GM18498 (cell line): Measurements from ENCODE around the gene TOP3B.

Source experiments
- ATAC-seq: cut with Tn5 transposase; IDR thresholded peaks from one replicate; pipeline ENCODE4 v1.9.1; 2021; ENCODE audit warnings: mild to moderate bottlenecking, moderate library complexity; ENCODE audit not compliant: unreplicated experiment

TOP3B gene, protein sequence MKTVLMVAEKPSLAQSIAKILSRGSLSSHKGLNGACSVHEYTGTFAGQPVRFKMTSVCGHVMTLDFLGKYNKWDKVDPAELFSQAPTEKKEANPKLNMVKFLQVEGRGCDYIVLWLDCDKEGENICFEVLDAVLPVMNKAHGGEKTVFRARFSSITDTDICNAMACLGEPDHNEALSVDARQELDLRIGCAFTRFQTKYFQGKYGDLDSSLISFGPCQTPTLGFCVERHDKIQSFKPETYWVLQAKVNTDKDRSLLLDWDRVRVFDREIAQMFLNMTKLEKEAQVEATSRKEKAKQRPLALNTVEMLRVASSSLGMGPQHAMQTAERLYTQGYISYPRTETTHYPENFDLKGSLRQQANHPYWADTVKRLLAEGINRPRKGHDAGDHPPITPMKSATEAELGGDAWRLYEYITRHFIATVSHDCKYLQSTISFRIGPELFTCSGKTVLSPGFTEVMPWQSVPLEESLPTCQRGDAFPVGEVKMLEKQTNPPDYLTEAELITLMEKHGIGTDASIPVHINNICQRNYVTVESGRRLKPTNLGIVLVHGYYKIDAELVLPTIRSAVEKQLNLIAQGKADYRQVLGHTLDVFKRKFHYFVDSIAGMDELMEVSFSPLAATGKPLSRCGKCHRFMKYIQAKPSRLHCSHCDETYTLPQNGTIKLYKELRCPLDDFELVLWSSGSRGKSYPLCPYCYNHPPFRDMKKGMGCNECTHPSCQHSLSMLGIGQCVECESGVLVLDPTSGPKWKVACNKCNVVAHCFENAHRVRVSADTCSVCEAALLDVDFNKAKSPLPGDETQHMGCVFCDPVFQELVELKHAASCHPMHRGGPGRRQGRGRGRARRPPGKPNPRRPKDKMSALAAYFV

GRCh38 chr22:21982338-21982965 is at the start of gene TOP3B:
TSS of gene TOP3B (minus strand) at chr22:21982787. CDS start at chr22:21975709, 7,078 bp downstream.
- ATAC-seq: peak; percentile 82

DNA sequence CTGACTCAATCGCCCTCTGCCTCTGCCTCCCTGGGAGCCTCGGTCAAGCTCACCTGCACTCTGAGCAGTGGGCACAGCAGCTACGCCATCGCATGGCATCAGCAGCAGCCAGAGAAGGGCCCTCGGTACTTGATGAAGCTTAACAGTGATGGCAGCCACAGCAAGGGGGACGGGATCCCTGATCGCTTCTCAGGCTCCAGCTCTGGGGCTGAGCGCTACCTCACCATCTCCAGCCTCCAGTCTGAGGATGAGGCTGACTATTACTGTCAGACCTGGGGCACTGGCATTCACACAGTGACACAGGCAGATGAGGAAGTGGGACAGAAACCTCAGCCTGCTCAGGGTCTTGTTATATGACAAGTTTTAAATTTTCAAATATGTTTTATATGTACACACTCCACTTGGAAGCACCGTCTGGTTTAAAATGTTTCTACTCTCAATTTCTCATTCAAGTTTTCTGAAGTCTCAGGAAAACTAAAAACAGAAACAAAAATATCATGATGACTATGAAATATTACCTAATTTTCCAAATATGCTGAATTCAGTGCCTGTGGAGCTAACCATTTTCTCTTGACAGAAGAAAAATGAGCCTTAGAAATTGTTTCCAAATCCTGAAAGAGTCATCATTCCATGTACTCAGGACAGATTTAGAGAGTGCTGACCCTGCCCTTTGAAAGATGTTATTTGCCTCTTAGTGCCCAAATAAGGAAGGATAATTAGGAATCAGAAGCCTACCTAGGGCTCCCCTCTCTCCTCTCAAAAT is 48.8 kb upstream of the TOP3B start:
- ATAC-seq: peak; percentile 47

DNA sequence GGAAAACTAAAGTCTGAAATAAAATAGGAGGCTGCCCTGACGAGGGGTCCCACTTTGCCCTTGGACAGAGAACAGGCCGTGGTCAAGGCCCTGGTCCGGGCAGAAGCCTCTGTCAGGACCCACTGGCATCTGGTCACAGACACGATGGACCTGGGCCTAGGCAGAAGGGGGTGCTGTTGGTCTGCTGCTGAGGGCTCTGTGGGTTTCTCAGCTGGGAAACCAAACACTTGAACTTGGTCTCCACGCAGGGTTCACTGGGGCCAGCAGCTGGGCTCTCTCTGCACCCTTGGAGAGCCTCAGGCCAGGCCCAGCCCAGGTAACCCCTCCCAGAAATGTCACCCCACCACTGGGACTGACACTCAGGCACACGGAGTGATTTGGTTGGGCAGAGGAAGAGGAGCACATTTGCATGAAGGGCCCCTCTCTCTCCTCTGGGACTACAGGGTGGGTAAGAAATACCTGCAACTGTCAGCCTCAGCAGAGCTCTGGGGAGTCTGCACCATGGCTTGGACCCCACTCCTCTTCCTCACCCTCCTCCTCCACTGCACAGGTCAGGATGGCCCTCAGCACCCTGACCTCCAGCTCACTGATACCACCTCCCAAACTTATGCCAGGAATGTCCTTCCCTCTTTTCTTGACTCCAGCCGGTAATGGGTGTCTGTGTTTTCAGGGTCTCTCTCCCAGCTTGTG is 48.1 kb upstream of the TOP3B start:
- peak; percentile 47 for ATAC-seq

DNA sequence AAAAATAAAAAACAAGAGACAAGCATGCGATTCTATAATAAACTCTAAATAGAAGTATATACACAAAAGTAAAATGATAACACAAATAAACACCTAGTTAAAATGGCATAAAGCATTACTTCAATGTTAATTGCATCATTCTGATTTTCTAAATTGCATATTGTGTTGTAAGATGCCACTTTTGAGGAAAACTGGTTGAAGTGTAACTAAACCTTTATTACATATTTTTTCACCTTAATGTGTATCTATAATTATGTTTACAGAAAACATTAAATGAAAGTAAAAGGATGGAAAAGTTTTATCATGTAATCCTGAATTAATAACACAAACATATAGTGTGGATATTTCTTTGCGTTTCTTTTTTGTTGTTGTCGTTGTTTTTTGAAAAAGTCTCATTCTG is 45.4 kb upstream of the TOP3B start:
- ATAC-seq: no peak

DNA sequence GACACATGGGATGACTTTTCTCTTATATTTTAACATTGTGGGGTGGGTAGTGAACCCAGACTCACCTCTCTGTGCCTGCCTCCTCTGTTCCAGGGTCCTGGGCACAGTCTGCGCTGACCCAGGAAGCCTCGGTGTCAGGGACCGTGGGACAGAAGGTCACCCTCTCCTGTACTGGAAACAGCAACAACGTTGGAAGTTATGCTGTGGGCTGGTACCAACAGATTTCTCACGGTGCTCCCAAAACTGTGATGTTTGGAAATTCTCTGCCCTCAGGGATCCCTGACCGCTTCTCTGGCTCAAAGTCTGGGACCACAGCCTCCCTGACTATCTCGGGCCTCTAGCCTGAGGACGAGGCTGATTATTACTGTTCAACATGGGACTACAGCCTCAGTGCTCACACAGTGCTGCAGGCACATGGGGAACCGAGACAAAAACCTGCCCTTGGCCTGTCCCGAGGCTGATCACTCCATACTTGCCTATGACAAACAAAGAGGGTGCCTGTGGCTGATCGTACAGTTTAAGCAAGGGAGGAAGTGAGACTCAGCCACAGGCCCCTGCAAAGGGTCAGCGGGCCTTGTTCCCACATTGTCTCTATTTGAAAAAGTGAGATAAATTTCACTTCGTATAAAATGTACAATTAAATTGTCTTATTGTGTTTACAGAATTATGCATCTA is 43.7 kb upstream of the TOP3B start:
- ATAC-seq: no peak

DNA sequence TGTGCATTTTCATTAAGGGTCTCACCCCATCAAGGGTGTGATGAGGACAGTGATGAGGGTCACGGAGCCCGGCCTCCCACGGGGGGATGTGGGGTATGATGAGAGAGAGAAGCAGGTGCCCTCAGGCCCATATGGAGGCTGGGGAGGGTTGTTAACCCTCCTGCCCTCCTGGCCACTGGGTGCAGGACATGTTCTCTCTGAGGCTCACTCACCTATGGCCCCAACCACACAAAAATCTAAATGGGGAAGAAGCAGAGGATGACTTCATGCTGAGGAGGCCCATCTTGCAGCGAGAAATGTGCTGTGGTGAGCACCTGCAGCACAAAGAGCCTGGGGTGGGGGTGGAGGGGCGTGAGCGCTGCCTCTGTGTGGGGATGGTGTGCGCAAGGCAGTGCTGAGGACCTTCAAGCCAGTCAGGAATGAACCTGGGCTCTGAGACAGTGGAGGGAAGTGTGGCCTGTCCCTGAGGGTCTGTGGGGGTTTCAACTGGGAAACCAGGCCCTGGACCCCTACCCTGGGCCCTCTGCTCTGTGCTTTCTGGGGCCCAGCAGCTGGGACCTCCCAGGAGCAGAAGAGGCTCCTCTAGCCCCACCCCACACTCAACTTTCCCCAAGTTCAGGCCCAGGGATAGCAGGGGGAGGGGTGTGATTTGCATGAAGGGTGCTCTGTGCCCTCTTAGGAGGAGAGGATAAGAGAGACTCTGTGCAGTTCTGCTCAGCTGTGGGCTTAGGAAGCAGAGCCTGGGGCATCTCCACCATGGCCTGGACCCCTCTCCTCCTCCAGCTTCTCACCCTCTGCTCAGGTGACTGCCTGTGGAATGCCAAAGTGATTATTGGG is 43.0 kb upstream of the TOP3B start:
- no peak for ATAC-seq

- ATAC-seq: no peak
Measured at GRCh38 chr22:22024440-22024839, 41.9 kb upstream of the TOP3B start.

DNA sequence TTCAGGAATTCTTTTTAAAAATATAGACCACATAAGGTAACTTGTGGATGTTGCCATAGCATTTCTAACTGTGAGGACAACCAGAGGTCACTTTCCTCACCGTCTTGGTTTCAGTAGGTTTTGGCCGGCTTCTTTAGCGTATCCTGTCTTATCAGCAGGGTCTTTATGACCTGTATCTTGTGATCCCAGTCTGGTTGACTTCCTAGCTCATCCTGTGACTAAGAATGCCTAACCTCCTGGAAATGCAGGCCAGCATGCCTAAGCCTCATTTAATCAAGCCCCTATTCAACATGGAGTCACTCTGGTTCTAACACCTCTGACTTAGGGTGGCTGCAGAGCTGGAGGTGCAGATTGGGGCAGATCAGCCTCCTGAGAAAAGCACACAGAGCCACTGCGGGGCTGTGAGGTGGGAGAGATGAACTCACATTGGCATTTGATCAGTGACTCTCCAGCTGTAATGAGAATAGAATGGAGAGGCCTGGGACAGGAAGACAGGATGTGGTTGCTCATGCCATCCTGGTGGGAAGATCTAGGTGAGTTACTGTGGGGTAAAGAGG is 41.1 kb upstream of the TOP3B start:
- ATAC-seq: no peak

GRCh38 chr22:22022947-22023534 is 40.5 kb upstream of the TOP3B start:
- ATAC-seq: no peak

DNA sequence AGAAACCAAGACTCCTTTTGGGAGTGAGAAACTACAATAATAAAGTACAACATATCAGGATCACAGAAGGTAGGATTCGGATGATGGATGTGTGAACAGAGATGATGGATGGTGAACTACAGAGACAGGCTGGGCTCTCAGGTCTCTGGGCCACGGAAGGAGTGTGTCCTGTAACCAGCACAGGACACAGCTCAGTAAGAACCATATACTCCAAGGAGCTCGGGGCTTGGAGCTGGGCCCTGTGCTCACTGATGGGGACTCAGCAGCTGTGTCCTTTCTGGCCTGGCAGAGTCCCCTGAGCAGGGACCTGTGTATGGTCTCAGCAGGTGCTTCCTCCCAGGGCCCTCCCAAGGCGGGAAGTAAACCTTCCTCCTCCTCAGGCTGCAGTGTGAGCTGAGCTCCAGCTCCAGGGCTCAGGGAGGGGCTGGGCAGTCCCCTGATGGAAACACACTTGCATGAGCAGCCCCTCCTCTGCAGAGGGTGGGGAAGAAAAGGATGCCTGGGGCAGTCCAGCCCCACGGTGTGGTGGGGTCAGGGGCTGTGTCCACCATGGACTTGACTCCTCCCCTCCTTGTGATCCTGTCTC is 39.8 kb upstream of the TOP3B start:
- ATAC-seq: no peak

DNA sequence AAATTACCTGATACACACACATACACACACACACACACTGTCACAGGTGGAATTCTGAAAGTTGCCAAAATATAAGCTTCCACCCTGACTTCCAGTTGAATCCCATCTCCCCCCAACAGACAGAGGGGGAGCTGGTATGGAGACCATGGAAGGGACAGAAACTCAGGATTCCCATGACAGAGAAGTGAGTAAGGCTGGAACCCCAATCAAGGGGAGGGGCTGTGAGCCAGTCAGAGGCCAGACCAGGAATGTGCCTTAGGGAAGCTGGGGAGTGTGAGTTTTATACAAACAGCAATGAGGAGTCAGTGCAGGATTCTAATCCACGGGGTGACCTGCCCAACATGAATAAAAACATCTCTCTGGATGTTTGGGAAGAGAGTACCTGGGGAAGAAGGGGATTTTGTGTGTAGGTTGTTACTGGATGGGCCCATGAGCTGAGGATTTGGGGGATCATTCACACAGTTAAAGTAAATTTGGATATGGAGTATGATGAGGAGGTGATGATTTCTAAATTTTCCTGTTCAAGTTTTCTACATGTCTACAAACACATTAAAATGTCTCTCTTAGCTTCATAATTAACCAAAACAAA is 38.7 kb upstream of the TOP3B start:
- no peak for ATAC-seq

DNA sequence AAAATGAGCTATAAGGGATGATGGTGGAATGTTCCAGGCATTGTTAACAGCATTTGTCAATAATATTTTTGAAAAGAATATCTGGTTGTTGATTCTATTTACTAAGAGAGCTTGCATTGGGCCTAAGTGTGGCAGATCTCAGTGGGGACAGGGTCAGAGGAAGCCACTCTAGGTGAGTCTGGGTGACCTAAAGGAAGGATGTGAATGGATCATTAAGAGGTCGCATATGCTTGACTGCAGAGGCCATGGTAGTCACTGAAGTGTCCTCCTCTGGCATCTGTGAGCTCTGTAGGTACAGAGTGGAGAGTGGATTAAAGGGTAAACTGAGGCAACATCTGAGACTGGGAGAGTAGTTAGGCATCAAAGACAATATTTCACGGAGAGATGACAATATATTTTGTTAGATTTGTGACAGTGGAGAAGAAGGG is 37.9 kb upstream of the TOP3B start:
- no peak for ATAC-seq

GRCh38 chr22:22019659-22020424 is 37.3 kb upstream of the TOP3B start:
- no peak for ATAC-seq

DNA sequence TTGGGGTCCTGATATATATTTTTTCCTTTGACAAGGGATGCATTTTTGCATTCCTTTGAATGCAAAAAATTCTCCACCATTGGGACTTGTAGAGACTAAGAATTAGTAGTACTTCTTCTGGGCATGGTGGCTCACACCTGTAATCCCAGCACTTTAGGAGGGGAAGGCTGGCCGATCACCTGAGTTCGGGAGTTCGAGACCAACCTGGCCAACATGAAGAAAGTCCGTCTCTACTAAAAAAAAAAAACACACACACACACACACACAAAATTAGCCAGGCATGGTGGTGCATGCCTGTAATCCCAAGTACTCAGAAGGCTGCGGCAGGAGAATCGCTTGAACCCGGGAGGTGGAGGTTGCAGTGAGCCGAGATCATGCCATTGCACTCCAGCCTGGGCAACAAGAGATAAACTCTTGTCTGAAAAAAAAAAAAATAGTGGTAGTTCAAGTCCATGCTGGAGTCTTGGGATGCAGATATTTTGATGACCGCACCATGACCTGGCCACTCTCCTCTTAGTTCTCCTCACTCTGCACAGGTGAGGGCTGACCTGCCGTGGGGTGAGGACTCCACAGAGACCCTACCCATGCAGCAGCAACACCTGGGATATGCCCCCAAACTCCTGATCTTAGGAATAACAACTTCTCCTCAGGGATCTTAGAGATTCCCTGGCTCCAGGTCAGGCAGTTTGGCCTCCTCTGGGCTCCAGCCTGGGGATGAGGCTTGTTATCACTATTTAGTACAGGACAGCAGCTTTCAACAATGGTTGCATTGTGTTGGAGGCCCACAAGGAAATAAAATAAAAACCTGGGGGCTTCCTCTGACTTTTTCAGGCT is 36.5 kb upstream of the TOP3B start:
- no peak for ATAC-seq

DNA sequence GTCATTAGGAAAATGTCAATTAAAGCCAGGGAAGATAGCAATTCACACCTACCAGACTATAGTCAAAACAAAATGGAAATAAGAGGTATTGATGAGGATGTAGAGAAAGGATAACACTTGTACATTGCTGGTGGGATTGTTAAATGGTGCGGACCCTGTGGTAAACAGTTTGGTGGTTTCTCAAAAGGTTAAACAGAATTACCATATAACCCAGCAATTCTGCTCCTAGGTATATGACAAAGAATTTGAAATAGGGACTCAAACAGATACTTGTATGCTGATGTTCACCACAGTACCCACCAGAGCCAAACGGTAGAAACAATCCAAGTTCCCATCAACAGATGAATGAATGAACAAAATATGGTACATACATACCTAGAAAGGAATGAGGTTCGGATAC is 33.0 kb upstream of the TOP3B start:
- no peak for ATAC-seq

DNA sequence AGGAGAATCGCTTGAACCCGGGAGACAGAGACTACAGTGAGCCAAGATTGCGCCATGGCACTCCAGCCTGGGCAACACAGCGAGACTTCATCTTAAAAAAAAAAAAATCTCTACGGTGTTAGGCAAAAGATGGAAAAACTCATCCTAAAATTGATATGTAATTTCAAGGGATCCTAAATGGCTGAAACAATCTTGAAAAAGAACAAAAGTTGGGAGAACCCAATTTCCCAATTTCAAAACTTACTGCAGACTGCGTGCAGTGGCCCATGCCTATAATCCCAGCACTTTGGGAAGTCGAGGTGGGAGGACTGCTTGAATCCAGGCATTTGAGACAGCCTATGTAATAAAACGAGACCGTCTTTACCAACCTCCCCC is 31.7 kb upstream of the TOP3B start:
- no peak for ATAC-seq
